Fibroblast of pulmonary artery (primary cell): ENCODE results near the gene SATB2.

Experiments used
- DNase-seq: peaks from one replicate; pipeline ENCODE4 v3.0.0-alpha.2; 2010; ENCODE audit warnings: low read depth
- H3K4me3 ChIP-seq: replicated peaks from 2 replicates; pipeline ENCODE4 v1.5.1; 2011; ENCODE audit warnings: low read depth, mild to moderate bottlenecking, control low read depth, low read length, moderate library complexity
- CTCF ChIP-seq: IDR thresholded peaks from 2 replicates; pipeline ENCODE4 v1.5.1; 2011; ENCODE audit warnings: mild to moderate bottlenecking, control low read depth, low read length, inconsistent platforms; ENCODE audit errors: missing control alignments

Gene SATB2

GRCh38 chr2:199465988-199466691 is 8.4 kb upstream of the SATB2 start:
- no peak overlapping the region for H3K4me3 ChIP-seq
- TF ChIP-seq CTCF, result no peak
- DNase-seq, result no peak

- H3K4me3 ChIP-seq, result no peak overlapping the region
- DNase-seq, result no peak
- no peak for TF ChIP-seq CTCF
Observed at GRCh38 chr2:199465390-199465789, 7.7 kb upstream of the SATB2 start.

GRCh38 chr2:199464606-199465352 is 7.0 kb upstream of the SATB2 start:
- no peak for DNase-seq
- no peak overlapping the region for H3K4me3 ChIP-seq
- no peak for TF ChIP-seq CTCF

GRCh38 chr2:199463708-199464605 is 6.2 kb upstream of the SATB2 start:
- TF ChIP-seq CTCF, result no peak

GRCh38 chr2:199462956-199463692 is 5.4 kb upstream of the SATB2 start:
- TF ChIP-seq CTCF, result peak; percentile 54
- H3K4me3 ChIP-seq, result peak overlapping the region; percentile 51
- peak; percentile 41 for DNase-seq

More at GRCh38 chr2:199463708-199464605, 6.2 kb upstream of the SATB2 start:
- DNase-seq, result no peak
- H3K4me3 ChIP-seq, result peak overlapping the region; percentile 51

- H3K4me3 ChIP-seq, result no peak overlapping the region
- no peak for DNase-seq
- no peak for TF ChIP-seq CTCF
Observed at GRCh38 chr2:199462347-199462955, 4.7 kb upstream of the SATB2 start.
